Testis (tissue), 3 donors: Measurements from ENCODE around the gene TCL1A. TPM values are rescaled to one million over a fixed set of nuclear protein-coding genes. Genes with fewer than 3 reads are reported as not detected.

ENCODE experiments used
- DNase-seq: peaks from one replicate; pipeline ENCODE4 v3.0.0-alpha.2; 2019
- H3K27ac ChIP-seq, 2 donors: fragments of 200-600 bp; sonication (generic); one replicate each; pipeline ENCODE4 v1.5.1; 2019
- H3K27me3 ChIP-seq: fragments of 200-600 bp; sonication (generic); one replicate; pipeline ENCODE4 v1.5.1; 2019
- H3K36me3 ChIP-seq: fragments of 200-600 bp; sonication (generic); one replicate; pipeline ENCODE4 v1.5.1; 2017; ENCODE audit warnings: low read depth; ENCODE audit errors: missing control alignments
- H3K4me1 ChIP-seq: fragments of 200-600 bp; sonication (generic); one replicate; pipeline ENCODE4 v1.5.1; 2019
- H3K4me3 ChIP-seq, 2 donors: fragments of 200-600 bp; sonication (generic); one replicate each; pipeline ENCODE4 v1.5.1; 2017 to 2019
- H3K9me3 ChIP-seq: fragments of 200-600 bp; sonication (generic); one replicate; pipeline ENCODE4 v1.5.1; 2017
- POLR2A ChIP-seq: fragments of 450-650 bp; IDR thresholded peaks from one replicate; pipeline ENCODE4 v1.6.1; 2017; ENCODE audit warnings: antibody characterized with exemption, mild to moderate bottlenecking, moderate library complexity
- WGBS, 2 donors: methylation state at CpG; one replicate each; pipeline ENCODE4 v1.1.5; 2018; 5-methylcytosine and 5-hydroxymethylcytosine counted together
- intact Hi-C: fragments of 100-400 bp; cut with DNase I; formaldehyde crosslinking; loops from one replicate; pipeline ENCODE4 v1.15.1; 2023; ENCODE audit warnings: low total_unique reads
- polyA plus RNA-seq: library from polyadenylated mRNA; stranded (reverse); fragments of 350-450 nt; fragmentation: Illumina TruSeq; extraction: RNeasy Lipid Tissue Mini Kit (QIAGEN cat#74804); gene quantifications from one replicate; pipeline ENCODE4 v1.2.3, GENCODE V29; 2014; ENCODE audit warnings: low read depth, low replicate concordance; ENCODE audit not compliant: insufficient read depth
- total RNA-seq, 2 donors: library from RNA; depleted of rRNA; stranded (reverse); fragments of >200 nt; gene quantifications; one replicate each; pipeline ENCODE4 v1.2.3, GENCODE V29; 2016
- TF ChIP-seq, protein P1 (sequence below), 3 experiments: fragments of 450-650 bp in 2 of 3; fragments of 200-600 bp in 1 of 3; sonication (generic) in 1 of 3; IDR thresholded peaks; one replicate each; pipeline ENCODE4 v1.5.1; 2016 to 2019; ENCODE audit warnings: antibody characterized with exemption in 3 of 3, mild to moderate bottlenecking in 2 of 3, moderate library complexity in 1 of 3

TCL1A gene
- total and polyA plus RNA-seq, 3 donors from 2014 or later, result 10.2 to 14.1 (median 13.7) TPM

GRCh38 chr14:95691591-95691990 lies 22.3 kb downstream of the TCL1A start:
- H3K36me3 ChIP-seq, result no peaks in the 10 kb centered on the region
- H3K4me3 ChIP-seq, result no peak overlapping the region
- H3K4me1 ChIP-seq, result no peaks in the 10 kb centered on the region
- no peak for DNase-seq
- WGBS, 2 donors, result 94 to 95% methylated on average over 10 of the region's 10 CpGs
- intact Hi-C loops, result no loop called here
- no peaks in the 10 kb centered on the region for H3K9me3 ChIP-seq
- H3K27me3 ChIP-seq, result no peaks in the 10 kb centered on the region
- no peak for TF ChIP-seq POLR2A
- TF ChIP-seq, protein P1, sequence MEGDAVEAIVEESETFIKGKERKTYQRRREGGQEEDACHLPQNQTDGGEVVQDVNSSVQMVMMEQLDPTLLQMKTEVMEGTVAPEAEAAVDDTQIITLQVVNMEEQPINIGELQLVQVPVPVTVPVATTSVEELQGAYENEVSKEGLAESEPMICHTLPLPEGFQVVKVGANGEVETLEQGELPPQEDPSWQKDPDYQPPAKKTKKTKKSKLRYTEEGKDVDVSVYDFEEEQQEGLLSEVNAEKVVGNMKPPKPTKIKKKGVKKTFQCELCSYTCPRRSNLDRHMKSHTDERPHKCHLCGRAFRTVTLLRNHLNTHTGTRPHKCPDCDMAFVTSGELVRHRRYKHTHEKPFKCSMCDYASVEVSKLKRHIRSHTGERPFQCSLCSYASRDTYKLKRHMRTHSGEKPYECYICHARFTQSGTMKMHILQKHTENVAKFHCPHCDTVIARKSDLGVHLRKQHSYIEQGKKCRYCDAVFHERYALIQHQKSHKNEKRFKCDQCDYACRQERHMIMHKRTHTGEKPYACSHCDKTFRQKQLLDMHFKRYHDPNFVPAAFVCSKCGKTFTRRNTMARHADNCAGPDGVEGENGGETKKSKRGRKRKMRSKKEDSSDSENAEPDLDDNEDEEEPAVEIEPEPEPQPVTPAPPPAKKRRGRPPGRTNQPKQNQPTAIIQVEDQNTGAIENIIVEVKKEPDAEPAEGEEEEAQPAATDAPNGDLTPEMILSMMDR (IDR thresholded peaks at IDR 0.05), result no peak
- H3K27ac ChIP-seq, result no peak overlapping the region

DNA sequence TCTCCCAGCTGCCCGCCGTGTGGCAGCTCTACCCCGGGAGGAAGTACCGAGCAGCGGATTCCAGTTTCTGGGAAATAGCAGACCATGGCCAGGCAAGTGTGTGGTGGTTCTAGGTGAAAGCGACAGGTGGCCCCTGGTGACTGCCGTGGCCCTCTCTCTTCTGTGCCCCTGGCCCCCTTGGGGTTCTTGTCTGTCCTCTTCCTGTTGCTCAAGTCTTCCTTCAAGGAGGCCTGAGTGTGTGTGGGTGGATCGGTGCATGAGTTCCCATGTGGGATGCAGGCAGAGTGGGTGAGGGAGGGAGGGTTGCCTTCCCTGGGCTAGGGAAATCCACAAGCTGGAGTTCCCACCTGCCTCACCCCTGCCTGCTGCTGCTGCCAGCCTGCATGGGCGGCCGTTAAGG lies 23.1 kb downstream of the TCL1A start:
- no peak for DNase-seq
- 66 to 92% methylated on average over 4 to 10 of the region's 10 CpGs for WGBS, 2 donors
- no peak for TF ChIP-seq POLR2A
- TF ChIP-seq, protein P1 (IDR thresholded peaks at IDR 0.05), result no peak
- no peak overlapping the region for H3K4me3 ChIP-seq
- H3K4me1 ChIP-seq, result no peaks in the 10 kb centered on the region
- no peaks in the 10 kb centered on the region for H3K36me3 ChIP-seq
- H3K9me3 ChIP-seq, result no peaks in the 10 kb centered on the region
- H3K27me3 ChIP-seq, result no peaks in the 10 kb centered on the region
- H3K27ac ChIP-seq, result no peak overlapping the region
- intact Hi-C loops, result no loop called here

- intact Hi-C loops, result no loop called here
These were observed 24.5 kb downstream of the TCL1A start for GRCh38 chr14:95689441-95689840.

GRCh38 chr14:95686935-95687334 lies 27.0 kb downstream of the TCL1A start:
- Histone ChIP-seq H3K27me3 (no peaks in the 10 kb centered on the region), H3K4me1 (no peaks in the 10 kb centered on the region), H3K4me3 (no peak overlapping the region), H3K27ac (no peak overlapping the region), H3K36me3 (no peaks in the 10 kb centered on the region), H3K9me3 (no peaks in the 10 kb centered on the region)
- DNase-seq, result no peak
- TF ChIP-seq, protein P1 (IDR thresholded peaks at IDR 0.05), result no peak
- no peak for TF ChIP-seq POLR2A
- 58 to 71% methylated on average over 2 of the region's 2 CpGs for WGBS, 2 donors
- intact Hi-C loops, result no loop called here

More at GRCh38 chr14:95689441-95689840, 24.5 kb downstream of the TCL1A start:
- H3K27me3 ChIP-seq, result no peaks in the 10 kb centered on the region
- H3K36me3 ChIP-seq, result no peaks in the 10 kb centered on the region
- H3K4me1 ChIP-seq, result no peaks in the 10 kb centered on the region
- H3K27ac ChIP-seq, result no peak overlapping the region
- DNase-seq, result no peak
- H3K9me3 ChIP-seq, result no peaks in the 10 kb centered on the region
- whole genome bisulfite sequencing, 2 donors, result 66% methylated on average over 5 of the region's 5 CpGs
- no peak overlapping the region for H3K4me3 ChIP-seq
- TF ChIP-seq, protein P1 (IDR thresholded peaks at IDR 0.05), result no peak
- TF ChIP-seq POLR2A, result no peak
